GM12801 (cell line): ENCODE measurements around the gene RAB3IL1.

Experiments
- CTCF ChIP-seq: IDR thresholded peaks from one replicate; pipeline ENCODE4 v1.5.1; 2011; ENCODE audit warnings: control low read depth; ENCODE audit not compliant: insufficient read length; ENCODE audit errors: extremely low read depth

RAB3IL1 gene

GRCh38 chr11:61903845-61904244 lies 13.5 kb downstream of the RAB3IL1 start:
- no peak for TF ChIP-seq CTCF

DNA sequence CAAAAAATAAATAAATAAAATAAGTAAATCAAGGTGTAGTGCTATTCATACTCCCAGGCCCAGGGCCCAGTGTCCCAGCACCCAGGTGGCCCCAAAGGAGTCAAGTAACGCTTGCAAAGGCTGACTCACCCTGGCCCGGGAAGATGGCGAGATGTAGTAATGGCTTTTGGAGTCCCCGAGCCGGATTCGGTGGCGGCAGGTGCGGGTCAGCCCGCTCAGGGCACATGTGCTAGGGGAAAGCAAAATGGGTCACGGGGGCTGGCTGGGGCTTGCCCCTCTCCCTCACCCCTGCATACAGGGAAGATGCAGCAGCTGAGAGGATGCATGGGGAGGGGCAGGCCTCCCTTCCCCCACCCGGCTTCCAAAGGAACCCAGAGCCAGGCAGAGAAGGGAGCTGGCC lies 15.1 kb downstream of the RAB3IL1 start:
- no peak for TF ChIP-seq CTCF

GRCh38 chr11:61901397-61901796 lies 16.0 kb downstream of the RAB3IL1 start:
- TF ChIP-seq CTCF = no peak

DNA sequence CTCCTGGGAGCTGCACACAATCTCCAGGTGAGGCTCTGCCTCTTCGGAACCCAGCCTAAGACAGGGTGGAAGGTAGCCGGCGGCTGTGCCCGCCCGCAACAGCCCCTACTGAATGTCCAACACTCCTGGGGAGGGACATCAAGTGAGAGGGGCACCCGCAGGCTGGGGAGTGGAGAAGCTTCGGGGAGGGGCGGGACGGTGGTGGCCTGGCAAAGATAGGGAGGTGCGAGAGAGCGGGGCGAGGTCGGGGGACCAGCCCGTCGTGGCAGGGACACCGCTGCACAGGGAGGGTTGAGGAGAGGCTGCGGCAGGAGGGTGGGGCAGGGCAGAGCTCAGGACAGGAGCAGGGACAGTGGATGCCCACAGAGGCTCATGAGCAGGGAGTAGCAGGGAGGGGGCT lies 17.1 kb downstream of the RAB3IL1 start:
- no peak for TF ChIP-seq CTCF

GRCh38 chr11:61899146-61899841 lies 18.1 kb downstream of the RAB3IL1 start:
- TF ChIP-seq CTCF = peak; percentile 65

- TF ChIP-seq CTCF = no peak
These were observed 19.2 kb downstream of the RAB3IL1 start for GRCh38 chr11:61898247-61898582.

DNA sequence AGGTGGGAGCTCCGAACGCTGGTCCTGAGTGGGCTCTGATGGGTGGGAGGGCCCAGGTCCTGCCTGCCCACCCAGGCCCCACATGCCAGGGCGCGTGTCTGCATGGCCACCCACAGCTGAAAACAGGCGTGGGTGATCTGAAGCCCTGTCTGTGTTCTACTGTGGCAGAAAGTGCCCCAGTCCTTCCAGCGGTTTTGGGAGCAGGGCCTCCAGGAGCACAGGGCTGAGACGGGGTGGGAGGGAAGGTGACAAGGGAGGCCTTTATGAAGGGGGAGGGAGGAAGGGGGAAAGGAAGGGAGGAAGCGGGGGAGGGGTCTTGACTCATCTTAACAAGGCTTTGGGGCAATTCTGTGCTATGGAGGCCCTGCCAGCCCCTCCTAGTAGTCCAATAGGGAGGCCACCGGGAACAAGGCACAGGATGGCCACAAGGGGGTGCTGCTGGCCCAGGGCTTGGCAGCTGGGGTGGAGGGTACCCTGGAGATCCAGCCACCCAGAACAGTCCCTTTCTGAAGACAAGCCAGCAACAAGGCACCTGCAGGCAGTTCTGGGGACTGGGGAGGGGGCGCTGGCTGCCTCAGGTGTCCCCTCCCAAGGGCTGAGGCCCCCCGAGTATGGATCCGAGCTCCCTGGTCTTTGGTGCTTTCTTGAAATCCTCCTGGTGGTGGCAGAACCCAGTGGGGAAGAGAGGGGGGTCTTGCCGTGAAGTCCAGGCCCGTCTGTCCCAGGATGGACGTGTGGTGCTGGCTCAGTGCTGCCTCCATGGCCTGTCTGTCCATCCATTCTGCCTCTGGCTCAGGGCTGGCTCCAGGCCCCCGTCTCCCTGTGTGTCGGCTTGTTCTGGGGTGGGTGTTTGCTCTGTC lies 19.7 kb downstream of the RAB3IL1 start:
- TF ChIP-seq CTCF = no peak
